Upper lobe of left lung (tissue), 4 donors: ENCODE results near the gene LMBR1.

Experiments
- CTCF ChIP-seq, 6 experiments: fragments of 450-650 bp in 4 of 6; fragments of 200-600 bp in 2 of 6; sonication (generic) in 2 of 6; IDR thresholded peaks; one replicate each; pipeline ENCODE4 v1.5.1; 2016 to 2019; ENCODE audit warnings: antibody characterized with exemption in 6 of 6
- EP300 ChIP-seq, 4 donors: sonication (generic); formaldehyde crosslinking; IDR thresholded peaks; one replicate each; pipeline ENCODE4 v1.5.1; 2017; ENCODE audit warnings: antibody characterized with exemption in 4 of 4, control low read depth in 2 of 4
- POLR2A ChIP-seq, 4 donors: fragments of 450-650 bp; IDR thresholded peaks; one replicate each; pipeline ENCODE4 v1.5.1; 2016 to 2017; ENCODE audit warnings: antibody characterized with exemption in 4 of 4, mild to moderate bottlenecking in 2 of 4
- POLR2AphosphoS5 ChIP-seq, 2 donors: sonication (generic); formaldehyde crosslinking; IDR thresholded peaks; one replicate each; pipeline ENCODE4 v1.5.1; 2017; ENCODE audit warnings: antibody characterized with exemption in 2 of 2

GRCh38 chr7:156692849-156693248 is 200.1 kb downstream of the LMBR1 start:
- TF ChIP-seq CTCF (IDR thresholded peaks at IDR 0.05) (no peak), POLR2AphosphoS5 (IDR thresholded peaks at IDR 0.05) (no peak), POLR2A (IDR thresholded peaks at IDR 0.05) (no peak), EP300 (IDR thresholded peaks at IDR 0.05) (no peak)
